Measurements from ENCODE around the gene PSKH1.

GRCh38 chr16:67946128-67946569 lies 53.1 kb downstream of the PSKH1 start:
- TF ChIP-seq, protein P1, sequence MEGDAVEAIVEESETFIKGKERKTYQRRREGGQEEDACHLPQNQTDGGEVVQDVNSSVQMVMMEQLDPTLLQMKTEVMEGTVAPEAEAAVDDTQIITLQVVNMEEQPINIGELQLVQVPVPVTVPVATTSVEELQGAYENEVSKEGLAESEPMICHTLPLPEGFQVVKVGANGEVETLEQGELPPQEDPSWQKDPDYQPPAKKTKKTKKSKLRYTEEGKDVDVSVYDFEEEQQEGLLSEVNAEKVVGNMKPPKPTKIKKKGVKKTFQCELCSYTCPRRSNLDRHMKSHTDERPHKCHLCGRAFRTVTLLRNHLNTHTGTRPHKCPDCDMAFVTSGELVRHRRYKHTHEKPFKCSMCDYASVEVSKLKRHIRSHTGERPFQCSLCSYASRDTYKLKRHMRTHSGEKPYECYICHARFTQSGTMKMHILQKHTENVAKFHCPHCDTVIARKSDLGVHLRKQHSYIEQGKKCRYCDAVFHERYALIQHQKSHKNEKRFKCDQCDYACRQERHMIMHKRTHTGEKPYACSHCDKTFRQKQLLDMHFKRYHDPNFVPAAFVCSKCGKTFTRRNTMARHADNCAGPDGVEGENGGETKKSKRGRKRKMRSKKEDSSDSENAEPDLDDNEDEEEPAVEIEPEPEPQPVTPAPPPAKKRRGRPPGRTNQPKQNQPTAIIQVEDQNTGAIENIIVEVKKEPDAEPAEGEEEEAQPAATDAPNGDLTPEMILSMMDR (IDR thresholded peaks at IDR 0.05; ENCODE audit: poor library complexity), result no peak
- TF ChIP-seq EZH2 (IDR thresholded peaks at IDR 0.05; ENCODE audit: borderline replicate concordance), result no peak
